ENCODE measurements around the gene HSF4.
A peak's percentile ranks its signal among the peaks of the same experiment; 100 is the strongest.
"Not testable (repeated sequence)": the region's sequence is repeated elsewhere in the genome, so short reads cannot be mapped to it uniquely, and the experiment has no call there.

The HSF4 gene

GRCh38 chr16:67164599-67165061 lies at the start of gene HSF4:
Gene HSF4 (plus strand): TSS chr16:67164745. CDS start chr16:67164812, 67 bp downstream.
- H3K36me3 ChIP-seq: no peaks in the 10 kb centered on the region
- no peak within 1 kb of the TSS for H3K27ac ChIP-seq
- no peak within 1 kb of the TSS for H3K9ac ChIP-seq
- H3K27me3 ChIP-seq: peaks cover 81% of the 10 kb centered on the region
- H3K4me3 ChIP-seq: peak within 1 kb of the TSS; percentile 63
- H4K20me1 ChIP-seq: peaks cover 46% of the 10 kb centered on the region
- H3K4me2 ChIP-seq: peak within 1 kb of the TSS; percentile 81
- TF ChIP-seq Cebpa-rat (IDR thresholded peaks at IDR 0.05): no peak
- peaks cover 57% of the 10 kb centered on the region for H3K4me1 ChIP-seq
- no peaks in the 10 kb centered on the region for H3K9me3 ChIP-seq

GRCh38 chr16:67114793-67115192 lies 49.8 kb upstream of the HSF4 start:
- H3K4me2 ChIP-seq: no peak overlapping the region
- H3K27ac ChIP-seq: no peak overlapping the region
- no peak overlapping the region for H3K9ac ChIP-seq

GRCh38 chr16:67115639-67116038 lies 48.9 kb upstream of the HSF4 start:
- no peak for TF ChIP-seq Cebpa-rat (IDR thresholded peaks at IDR 0.05)
- peaks cover 78% of the 10 kb centered on the region for H3K36me3 ChIP-seq
- H3K4me2 ChIP-seq: no peak overlapping the region
- H3K4me1 ChIP-seq: peaks cover 26% of the 10 kb centered on the region
- no peak overlapping the region for H3K27ac ChIP-seq
- no peak overlapping the region for H3K9ac ChIP-seq
- H3K27me3 ChIP-seq: no peaks in the 10 kb centered on the region
- H3K4me3 ChIP-seq: no peak overlapping the region
- peaks cover 82% of the 10 kb centered on the region for H4K20me1 ChIP-seq
- no peaks in the 10 kb centered on the region for H3K9me3 ChIP-seq

More at GRCh38 chr16:67114793-67115192, 49.8 kb upstream of the HSF4 start:
- Histone ChIP-seq H3K9me3 (no peaks in the 10 kb centered on the region), H3K4me3 (no peak overlapping the region), H3K36me3 (peaks cover 69% of the 10 kb centered on the region), H4K20me1 (peaks cover 84% of the 10 kb centered on the region), H3K4me1 (peaks cover 30% of the 10 kb centered on the region), H3K27me3 (no peaks in the 10 kb centered on the region)
- TF ChIP-seq Cebpa-rat (IDR thresholded peaks at IDR 0.05): no peak

- TF ChIP-seq Cebpa-rat (IDR thresholded peaks at IDR 0.05): no peak
- H3K4me2 ChIP-seq: no peak overlapping the region
- H3K27ac ChIP-seq: no peak overlapping the region
- no peak overlapping the region for H3K9ac ChIP-seq
- H3K9me3 ChIP-seq: no peaks in the 10 kb centered on the region
- peaks cover 72% of the 10 kb centered on the region for H4K20me1 ChIP-seq
- H3K27me3 ChIP-seq: no peaks in the 10 kb centered on the region
- H3K36me3 ChIP-seq: peaks cover 83% of the 10 kb centered on the region
- H3K4me3 ChIP-seq: no peak overlapping the region
- peaks cover 16% of the 10 kb centered on the region for H3K4me1 ChIP-seq
Measured at GRCh38 chr16:67116388-67117311, 47.9 kb upstream of the HSF4 start.

GRCh38 chr16:67117716-67118115 lies 46.8 kb upstream of the HSF4 start:
- no peak for TF ChIP-seq Cebpa-rat (IDR thresholded peaks at IDR 0.05)
- no peak overlapping the region for H3K4me2 ChIP-seq

GRCh38 chr16:67120025-67120424 lies 44.5 kb upstream of the HSF4 start:
- no peaks in the 10 kb centered on the region for H3K9me3 ChIP-seq
- peaks cover 49% of the 10 kb centered on the region for H4K20me1 ChIP-seq
- peaks cover 8% of the 10 kb centered on the region for H3K4me1 ChIP-seq
- no peak overlapping the region for H3K4me3 ChIP-seq
- no peak overlapping the region for H3K27ac ChIP-seq
- peaks cover 92% of the 10 kb centered on the region for H3K36me3 ChIP-seq
- H3K27me3 ChIP-seq: no peaks in the 10 kb centered on the region
- TF ChIP-seq Cebpa-rat (IDR thresholded peaks at IDR 0.05): no peak
- no peak overlapping the region for H3K9ac ChIP-seq
- no peak overlapping the region for H3K4me2 ChIP-seq

More at GRCh38 chr16:67117716-67118115, 46.8 kb upstream of the HSF4 start:
- peaks cover 61% of the 10 kb centered on the region for H4K20me1 ChIP-seq
- no peak overlapping the region for H3K27ac ChIP-seq
- H3K4me3 ChIP-seq: no peak overlapping the region
- peaks cover 9% of the 10 kb centered on the region for H3K4me1 ChIP-seq
- H3K9ac ChIP-seq: no peak overlapping the region
- no peaks in the 10 kb centered on the region for H3K27me3 ChIP-seq
- no peaks in the 10 kb centered on the region for H3K9me3 ChIP-seq
- peaks cover 87% of the 10 kb centered on the region for H3K36me3 ChIP-seq

GRCh38 chr16:67122799-67123198 lies 41.7 kb upstream of the HSF4 start:
- not testable (repeated sequence) for H3K9me3 ChIP-seq, H3K27ac ChIP-seq, H3K9ac ChIP-seq, H3K27me3 ChIP-seq, H3K4me1 ChIP-seq, H3K4me2 ChIP-seq, H3K4me3 ChIP-seq
- Histone ChIP-seq H4K20me1 (peaks cover 36% of the 10 kb centered on the region), H3K36me3 (peaks cover 93% of the 10 kb centered on the region)

- Histone ChIP-seq H4K20me1 (peaks cover 31% of the 10 kb centered on the region), H3K4me2 (no peak overlapping the region), H3K4me3 (no peak overlapping the region), H3K9ac (no peak overlapping the region), H3K4me1 (no peaks in the 10 kb centered on the region), H3K9me3 (no peaks in the 10 kb centered on the region), H3K27ac (no peak overlapping the region), H3K27me3 (no peaks in the 10 kb centered on the region), H3K36me3 (peaks cover 95% of the 10 kb centered on the region)
- TF ChIP-seq Cebpa-rat (IDR thresholded peaks at IDR 0.05): no peak
Measured at GRCh38 chr16:67128417-67128816, 36.1 kb upstream of the HSF4 start.

- H3K4me2 ChIP-seq: no peak overlapping the region
- no peak overlapping the region for H3K27ac ChIP-seq
- no peak overlapping the region for H3K9ac ChIP-seq
- no peak overlapping the region for H3K4me3 ChIP-seq
- H3K9me3 ChIP-seq: no peaks in the 10 kb centered on the region
- no peaks in the 10 kb centered on the region for H3K27me3 ChIP-seq
- TF ChIP-seq Cebpa-rat (IDR thresholded peaks at IDR 0.05): no peak
- peaks cover 95% of the 10 kb centered on the region for H3K36me3 ChIP-seq
- H3K4me1 ChIP-seq: no peaks in the 10 kb centered on the region
- peaks cover 31% of the 10 kb centered on the region for H4K20me1 ChIP-seq
Measured at GRCh38 chr16:67128887-67129286, 35.7 kb upstream of the HSF4 start.

- peaks cover 95% of the 10 kb centered on the region for H3K36me3 ChIP-seq
- H3K4me3 ChIP-seq: no peak overlapping the region
- H3K9me3 ChIP-seq: no peaks in the 10 kb centered on the region
- peaks cover 27% of the 10 kb centered on the region for H4K20me1 ChIP-seq
- no peak overlapping the region for H3K9ac ChIP-seq
- H3K27me3 ChIP-seq: no peaks in the 10 kb centered on the region
- H3K4me1 ChIP-seq: no peaks in the 10 kb centered on the region
- no peak overlapping the region for H3K27ac ChIP-seq
- no peak for TF ChIP-seq Cebpa-rat (IDR thresholded peaks at IDR 0.05)
- H3K4me2 ChIP-seq: no peak overlapping the region
Measured at GRCh38 chr16:67129422-67129821, 35.1 kb upstream of the HSF4 start.

Data from BLaER1 (cell line).